SIG-M5 treated with dmso at 0.1 percent for 504 hours (cell line): ENCODE data around the gene RAET1E.
"Not testable (repeated sequence)": the region's sequence is repeated elsewhere in the genome, so short reads cannot be mapped to it uniquely, and the experiment has no call there.

Experiments used
- DNase-seq: peaks from one replicate; lab custom pipeline; 2025; ENCODE audit not compliant: unreplicated experiment; lab: John Stamatoyannopoulos, UW

RAET1E gene

DNA sequence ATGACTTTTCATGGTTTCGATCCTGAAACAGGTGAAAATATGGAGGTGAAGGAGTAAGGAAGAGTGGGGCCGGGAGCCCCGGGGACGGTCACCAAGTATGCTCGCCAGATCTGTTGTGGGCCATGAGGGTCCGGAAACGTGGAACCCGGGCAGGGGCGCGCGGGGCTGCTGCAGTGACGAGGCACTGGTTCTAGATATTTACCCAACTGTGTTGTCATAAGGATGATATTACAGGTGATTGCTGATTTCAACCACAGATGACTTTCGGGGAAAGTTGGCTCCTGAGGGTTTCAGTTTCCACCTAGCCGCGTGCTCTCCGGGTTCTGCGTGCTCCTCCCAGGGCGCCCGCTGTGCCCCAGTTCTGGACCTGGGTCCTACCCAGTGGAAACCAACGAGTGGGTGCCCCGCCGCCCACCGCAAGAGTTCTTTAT lies 12.8 kb upstream of the RAET1E start:
- no peak for DNase-seq

DNA sequence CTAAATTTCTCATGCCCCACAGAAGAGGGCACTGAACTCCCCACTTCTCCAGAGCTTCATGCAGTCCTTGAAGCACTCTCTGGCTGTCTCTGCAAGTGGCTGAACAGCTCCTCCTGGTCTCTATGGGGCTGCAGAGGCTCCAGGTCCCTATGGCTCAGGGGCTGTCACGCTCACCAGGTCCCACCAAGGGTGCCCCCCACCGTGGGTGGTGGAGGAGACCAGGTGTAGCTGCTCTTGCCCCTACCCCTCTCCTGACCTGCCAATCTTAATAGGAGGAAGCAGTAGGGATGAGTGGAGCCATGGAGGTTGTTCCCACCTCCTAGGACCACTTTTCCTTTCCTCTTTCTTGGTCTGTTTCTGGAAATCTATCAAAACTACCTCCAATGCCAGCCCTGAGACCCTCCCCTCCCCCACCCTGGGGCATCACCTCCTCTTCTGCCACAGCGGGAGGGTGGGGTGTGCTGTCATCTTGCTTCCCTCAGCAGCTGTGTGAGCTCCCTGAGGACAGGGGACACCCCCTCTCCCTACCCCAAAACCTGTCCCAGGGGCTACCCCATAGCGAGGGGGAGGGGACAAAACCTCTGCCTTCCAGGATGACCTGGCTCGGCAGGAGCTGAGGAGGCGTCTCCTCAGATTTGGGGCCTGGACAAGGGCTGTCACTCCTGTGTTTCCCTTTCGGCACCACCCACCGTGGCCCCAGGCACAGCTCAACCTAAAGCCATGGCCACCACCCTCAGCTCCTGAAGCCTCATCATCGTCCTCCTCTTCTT lies 12.0 kb upstream of the RAET1E start:
- DNase-seq: no peak

DNA sequence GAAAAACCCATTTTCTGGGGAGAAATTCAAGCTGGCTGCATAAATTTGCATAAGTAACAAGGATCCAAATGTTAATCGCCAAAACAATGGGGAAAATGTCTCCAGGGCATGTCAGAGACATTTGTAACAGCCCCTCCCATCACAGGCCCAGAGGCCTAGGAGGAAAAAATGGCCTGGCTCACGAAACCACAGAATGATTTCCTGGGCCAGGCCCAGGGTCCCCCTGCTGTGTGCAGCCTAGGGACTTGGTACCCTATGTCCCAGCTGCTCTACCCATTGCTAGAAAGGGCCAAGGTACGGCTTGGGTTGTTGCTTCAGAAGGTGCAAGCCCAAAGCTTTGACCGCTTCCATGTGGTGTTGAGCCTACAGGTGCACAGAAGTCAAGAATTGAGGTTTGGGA lies 10.6 kb upstream of the RAET1E start:
- not testable (repeated sequence) for DNase-seq

DNA sequence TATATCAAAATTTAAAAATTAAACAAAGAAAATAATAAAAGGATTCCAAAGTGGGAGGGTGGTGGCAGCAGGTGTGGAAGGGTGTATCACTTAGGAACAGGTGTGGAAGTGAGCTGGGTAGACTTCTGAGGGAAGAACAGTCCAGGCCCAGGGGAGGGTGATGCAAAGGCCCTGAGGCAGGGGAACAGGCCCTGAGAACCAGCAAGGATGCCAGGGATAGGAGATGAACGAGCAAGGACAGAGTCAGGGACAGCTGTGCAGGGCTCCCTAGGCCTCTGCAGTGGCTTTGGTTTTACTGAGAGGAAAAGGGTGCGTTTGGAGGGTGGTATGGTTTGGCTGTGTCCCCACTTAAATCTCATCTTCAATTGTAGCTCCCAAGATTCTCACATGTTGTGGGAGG lies 9.4 kb upstream of the RAET1E start:
- DNase-seq: no peak

GRCh38 chr6:149906405-149906804 lies 8.5 kb upstream of the RAET1E start:
- DNase-seq: no peak

DNA sequence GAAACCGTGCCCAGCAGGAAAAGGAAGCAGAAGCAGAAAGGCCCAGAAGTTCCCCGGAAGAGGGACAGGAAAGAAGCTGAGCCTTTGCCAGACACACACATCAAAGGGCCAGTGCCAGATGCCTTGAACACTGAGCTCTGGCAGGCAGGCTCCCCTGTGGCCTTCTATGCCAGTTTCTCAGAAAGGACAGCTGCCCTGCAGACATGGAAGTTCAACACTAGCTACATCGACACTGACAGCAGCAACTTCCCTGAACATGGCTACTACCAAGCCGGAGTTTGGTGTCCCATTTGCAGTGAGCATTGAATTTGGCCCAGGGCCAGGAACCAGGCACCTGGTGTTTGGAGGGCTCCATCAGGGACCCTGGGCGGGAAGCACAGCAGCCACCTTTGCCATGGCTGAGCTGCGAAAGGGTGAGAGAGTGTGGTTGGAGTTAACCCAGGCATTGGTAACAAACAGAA lies 8.0 kb upstream of the RAET1E start:
- no peak for DNase-seq

- DNase-seq: no peak
Observed at GRCh38 chr6:149905371-149905910, 7.5 kb upstream of the RAET1E start.

GRCh38 chr6:149904661-149905370 lies 6.9 kb upstream of the RAET1E start:
- no peak for DNase-seq

DNA sequence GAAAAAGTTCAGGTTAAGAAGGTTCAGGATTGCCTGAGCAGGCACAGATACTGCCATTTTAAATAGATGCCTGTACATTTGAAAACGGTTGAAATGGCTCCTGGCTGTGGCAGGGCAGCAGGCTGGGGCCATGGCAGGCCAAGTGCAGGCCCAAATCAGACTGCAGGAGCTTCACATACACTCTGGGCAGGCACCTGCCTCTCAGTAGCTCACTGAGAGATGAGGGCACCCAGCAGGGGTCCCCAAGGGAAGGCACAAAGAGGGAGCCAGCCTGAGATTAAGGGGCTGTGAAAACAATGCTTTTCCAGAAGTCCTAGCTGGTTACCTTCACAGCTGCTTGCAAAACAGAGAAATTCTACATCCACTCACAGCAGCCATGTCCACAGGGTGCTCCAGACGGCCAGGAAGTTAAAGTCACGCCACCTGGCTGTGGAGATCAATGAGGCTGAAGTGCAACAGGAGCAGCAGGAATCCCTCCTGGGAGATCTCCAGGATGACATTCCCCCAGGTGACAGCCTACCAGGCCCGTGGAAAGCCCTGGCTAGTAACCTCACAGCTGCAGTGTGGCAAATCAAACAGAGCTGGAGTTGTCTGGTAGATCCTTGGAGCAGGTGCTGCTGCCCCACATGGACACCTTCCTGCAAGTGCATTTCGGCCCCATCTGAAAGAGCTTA lies 6.2 kb upstream of the RAET1E start:
- DNase-seq: no peak

GRCh38 chr6:149901444-149902140 lies 3.7 kb upstream of the RAET1E start:
- DNase-seq: no peak

GRCh38 chr6:149900620-149901443 lies 2.9 kb upstream of the RAET1E start:
- DNase-seq: no peak

GRCh38 chr6:149899926-149900619 lies 2.2 kb upstream of the RAET1E start:
- DNase-seq: no peak

GRCh38 chr6:149899486-149899885 lies 1.6 kb upstream of the RAET1E start:
- no peak for DNase-seq

DNA sequence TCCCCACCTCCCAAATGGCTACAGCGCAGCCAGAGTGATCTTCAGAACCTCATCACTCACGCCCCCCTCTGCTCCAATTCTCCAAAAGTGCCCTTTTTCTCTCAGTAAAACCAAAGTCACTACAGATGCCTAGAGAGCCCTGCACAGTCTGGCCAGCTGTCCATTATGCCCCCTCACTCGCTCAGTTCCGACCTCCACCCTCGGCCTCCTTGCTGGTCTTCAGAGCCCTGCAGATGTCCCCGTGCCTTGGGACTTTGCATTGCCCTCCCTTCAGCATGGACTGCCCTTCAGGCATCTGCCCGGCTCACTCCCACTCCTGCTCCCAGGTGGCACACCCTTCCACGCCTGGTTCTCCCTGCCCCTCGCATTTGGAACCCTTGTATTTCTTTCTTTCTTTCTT lies 1.1 kb upstream of the RAET1E start:
- DNase-seq: no peak

GRCh38 chr6:149897015-149897697 lies 757 bp downstream of the RAET1E start:
- no peak for DNase-seq

DNA sequence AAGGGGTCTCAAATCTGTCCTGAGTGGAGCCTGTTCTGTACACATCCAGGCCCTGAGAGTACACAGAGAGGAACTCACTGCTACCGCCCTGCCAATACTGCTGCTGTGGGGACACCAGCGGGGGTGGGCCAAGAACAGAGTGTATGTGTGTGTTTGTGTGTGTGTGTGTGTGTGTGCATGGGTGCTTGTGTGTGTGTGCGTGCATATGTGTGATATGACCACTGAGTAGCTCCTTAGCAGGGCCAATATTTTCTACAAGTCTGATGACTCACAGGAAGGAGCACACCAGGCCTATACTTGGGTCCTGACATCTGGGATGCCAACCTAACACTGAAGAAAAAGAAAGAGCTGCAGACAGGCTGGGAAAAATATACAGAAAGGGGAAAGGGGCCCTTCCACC lies 1.4 kb downstream of the RAET1E start:
- no peak for DNase-seq

DNA sequence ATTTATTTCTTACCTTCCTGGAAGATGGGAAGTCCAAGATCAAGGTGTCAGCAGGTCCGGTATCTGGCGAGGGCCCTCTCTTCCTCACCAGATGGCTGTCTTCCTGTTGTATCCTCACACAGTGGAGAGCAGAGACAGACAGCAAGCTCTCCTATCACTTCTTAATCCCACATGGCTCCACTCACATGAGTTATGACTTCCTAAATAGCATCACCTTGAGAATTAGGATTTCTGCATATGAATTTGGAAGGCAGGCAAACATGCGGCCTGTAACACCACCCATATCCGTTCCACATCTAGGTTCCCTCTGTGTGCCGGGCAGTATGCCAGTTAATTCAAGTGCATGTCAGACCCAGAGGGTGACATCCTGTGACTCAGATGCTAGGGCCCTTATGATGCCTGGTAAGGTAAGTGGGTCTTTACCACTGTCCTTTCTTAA lies 2.1 kb downstream of the RAET1E start:
- no peak for DNase-seq

- no peak for DNase-seq
Observed at GRCh38 chr6:149895048-149895590, 2.8 kb downstream of the RAET1E start.

DNA sequence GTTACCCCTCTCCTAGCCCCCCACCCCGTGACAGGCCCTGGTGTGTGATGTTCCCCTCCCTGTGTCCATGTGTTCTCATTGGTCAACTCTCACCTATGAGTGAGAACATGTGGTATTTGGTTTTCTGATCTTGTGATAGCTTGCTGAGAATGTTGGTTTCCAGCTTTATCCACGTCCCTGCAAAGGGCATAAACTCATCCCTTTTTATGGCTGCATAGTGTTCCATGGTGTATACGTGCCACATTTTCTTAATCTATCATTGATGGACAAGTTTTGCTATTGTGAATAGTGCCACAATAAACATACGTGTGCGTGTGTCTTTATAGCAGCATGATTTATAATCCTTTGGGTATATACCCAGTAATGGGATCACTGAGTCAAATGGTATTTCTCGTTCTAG lies 6.0 kb downstream of the RAET1E start:
- not testable (repeated sequence) for DNase-seq
